WERI-Rb-1 (cell line): ENCODE results near the gene ZC3H6.

ENCODE experiments used
- DNase-seq: peaks from one replicate; pipeline ENCODE4 v3.0.0-alpha.2; 2020
- H3K27ac ChIP-seq: fragments of 250-450 bp; sonication (Bioruptor Pico); 2 replicates; pipeline ENCODE4 v1.5.1; 2020; ENCODE audit warnings: mild to moderate bottlenecking, moderate library complexity
- H3K27me3 ChIP-seq: fragments of 250-450 bp; sonication (Bioruptor Pico); 2 replicates; pipeline ENCODE4 v1.5.1; 2021; ENCODE audit warnings: mild to moderate bottlenecking, low read depth, moderate library complexity; ENCODE audit not compliant: insufficient read depth, severe bottlenecking
- H3K36me3 ChIP-seq: fragments of 250-450 bp; sonication (Bioruptor Pico); 2 replicates; pipeline ENCODE4 v1.5.1; 2020; ENCODE audit warnings: mild to moderate bottlenecking, moderate library complexity
- H3K4me3 ChIP-seq: 2 replicates; pipeline ENCODE4 v1.5.1; 2011; ENCODE audit warnings: low read depth, mild to moderate bottlenecking, control low read depth, low read length
- H3K9me3 ChIP-seq: fragments of 250-450 bp; sonication (Bioruptor Pico); 2 replicates; pipeline ENCODE4 v1.5.1; 2021; ENCODE audit warnings: mild to moderate bottlenecking, moderate library complexity; ENCODE audit not compliant: severe bottlenecking
- CTCF ChIP-seq: IDR thresholded peaks from 2 replicates; pipeline ENCODE4 v1.5.1; 2011; ENCODE audit warnings: low read depth, mild to moderate bottlenecking, control low read depth, inconsistent platforms, low read length

The ZC3H6 gene

GRCh38 chr2:112295407-112296078 lies 20.1 kb downstream of the ZC3H6 start:
- TF ChIP-seq CTCF = no peak
- Histone ChIP-seq H3K36me3 (no peaks in the 10 kb centered on the region), H3K4me3 (no peak overlapping the region), H3K27me3 (no peaks in the 10 kb centered on the region), H3K27ac (no peak overlapping the region), H3K9me3 (no peaks in the 10 kb centered on the region)
- DNase-seq = no peak

DNA sequence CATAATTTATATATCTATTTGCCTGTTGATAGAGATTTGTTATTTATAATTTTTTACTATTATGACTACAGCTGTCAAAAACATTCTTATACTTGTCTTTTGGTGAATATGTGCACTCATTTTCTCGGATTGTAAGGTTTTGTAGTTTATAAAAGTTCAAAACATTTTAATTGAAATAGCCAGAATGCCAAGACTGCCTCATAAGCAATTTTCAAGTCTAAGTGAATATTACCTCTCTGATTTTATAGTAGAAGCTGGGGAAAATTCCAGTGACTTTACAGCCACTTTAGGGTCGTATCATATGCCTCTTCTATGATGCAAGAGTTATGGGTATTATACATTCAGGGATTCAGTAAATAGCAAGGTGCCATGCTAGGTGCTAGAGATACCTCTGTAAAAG lies 21.0 kb downstream of the ZC3H6 start:
- H3K4me3 ChIP-seq = no peak overlapping the region
- H3K36me3 ChIP-seq = no peaks in the 10 kb centered on the region
- no peak for DNase-seq
- H3K27me3 ChIP-seq = no peaks in the 10 kb centered on the region
- H3K9me3 ChIP-seq = no peaks in the 10 kb centered on the region
- TF ChIP-seq CTCF = no peak
- no peak overlapping the region for H3K27ac ChIP-seq

DNA sequence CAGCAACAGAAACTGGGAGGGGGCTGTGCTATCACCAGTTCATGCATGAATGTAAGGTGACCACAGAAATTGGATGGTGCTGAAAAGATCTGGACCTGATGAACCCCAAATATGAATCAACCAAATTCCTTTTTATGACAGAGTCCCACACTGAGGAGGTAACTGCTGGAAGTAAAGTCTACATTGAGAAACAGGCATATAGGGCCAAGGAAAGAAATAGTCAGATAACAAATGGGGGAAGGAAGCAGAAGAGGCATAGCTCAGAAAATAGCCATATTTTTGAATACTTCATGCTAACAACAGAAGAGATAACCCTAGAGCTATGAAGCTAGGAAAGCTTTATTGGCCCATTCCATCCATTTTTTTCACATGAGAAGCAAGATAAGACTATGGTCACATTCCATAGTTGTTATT lies 25.8 kb downstream of the ZC3H6 start:
- no peak for TF ChIP-seq CTCF
- Histone ChIP-seq H3K9me3 (no peaks in the 10 kb centered on the region), H3K4me3 (no peak overlapping the region), H3K27ac (no peak overlapping the region), H3K36me3 (no peaks in the 10 kb centered on the region), H3K27me3 (no peaks in the 10 kb centered on the region)
- DNase-seq = no peak

GRCh38 chr2:112301973-112302372 lies 26.6 kb downstream of the ZC3H6 start:
- Histone ChIP-seq H3K9me3 (no peaks in the 10 kb centered on the region), H3K27ac (no peak overlapping the region), H3K27me3 (no peaks in the 10 kb centered on the region), H3K4me3 (no peak overlapping the region), H3K36me3 (no peaks in the 10 kb centered on the region)
- no peak for TF ChIP-seq CTCF
- no peak for DNase-seq

DNA sequence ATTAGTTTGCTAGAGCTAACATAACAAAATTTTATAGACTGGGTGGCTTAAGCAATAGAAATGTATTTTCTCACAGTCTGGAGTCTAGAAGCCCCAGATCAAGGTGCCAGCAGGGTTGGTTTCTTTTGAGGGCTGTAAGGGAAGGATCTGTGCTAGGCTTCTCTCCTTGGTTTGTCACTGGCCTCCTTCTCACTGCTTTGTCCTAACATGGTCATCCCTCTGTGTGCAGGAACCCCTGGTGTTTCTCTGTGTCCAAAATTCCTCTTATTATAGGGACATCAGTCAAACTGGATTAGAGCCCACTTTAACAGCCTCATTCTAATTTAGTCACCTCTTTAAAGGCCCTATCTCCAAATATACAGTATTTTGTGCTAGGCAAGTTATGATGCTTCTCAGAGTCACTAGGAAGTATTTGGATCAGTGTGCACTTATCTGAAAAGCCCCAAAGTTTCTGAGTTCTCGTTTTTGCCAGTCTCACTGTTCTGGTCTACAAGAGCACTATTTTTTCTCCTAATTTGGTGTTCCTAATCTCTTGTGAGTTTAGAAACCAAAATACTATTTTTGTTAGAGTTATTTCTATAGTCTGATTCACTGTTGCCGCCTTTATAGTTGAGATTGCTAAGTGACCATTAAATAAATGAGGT lies 29.0 kb downstream of the ZC3H6 start:
- Histone ChIP-seq H3K4me3 (no peak overlapping the region), H3K9me3 (no peaks in the 10 kb centered on the region), H3K27me3 (no peaks in the 10 kb centered on the region), H3K36me3 (no peaks in the 10 kb centered on the region), H3K27ac (no peak overlapping the region)
- no peak for DNase-seq
- TF ChIP-seq CTCF = no peak
